HEK293T (cell line): ENCODE measurements around the gene ARHGEF2.

Experiments
- ARNT ChIP-seq: fragments of 450-650 bp; IDR thresholded peaks from 2 replicates; pipeline ENCODE4 v1.6.1; 2017; ENCODE audit warnings: mild to moderate bottlenecking
- BHLHE40 ChIP-seq: fragments of 450-650 bp; IDR thresholded peaks from 2 replicates; pipeline ENCODE4 v1.6.1; 2016; ENCODE audit warnings: mild to moderate bottlenecking, moderate library complexity, borderline replicate concordance
- ELF4 ChIP-seq: fragments of 450-650 bp; IDR thresholded peaks from 2 replicates; pipeline ENCODE4 v1.6.1; 2017; ENCODE audit warnings: antibody characterized with exemption
- FOXA1 ChIP-seq: fragments of 450-650 bp; IDR thresholded peaks from 2 replicates; pipeline ENCODE4 v1.6.1; 2016; ENCODE audit warnings: mild to moderate bottlenecking
- FOXM1 ChIP-seq: fragments of 450-650 bp; IDR thresholded peaks from 2 replicates; pipeline ENCODE4 v1.6.1; 2017; ENCODE audit warnings: mild to moderate bottlenecking, borderline replicate concordance
- L3MBTL2 ChIP-seq: fragments of 450-650 bp; conservative IDR thresholded peaks from 2 replicates; pipeline ENCODE4 v1.6.1; 2016; ENCODE audit warnings: mild to moderate bottlenecking
- NFRKB ChIP-seq: fragments of 450-650 bp; IDR thresholded peaks from 2 replicates; pipeline ENCODE4 v1.6.1; 2016; ENCODE audit warnings: mild to moderate bottlenecking, moderate library complexity
- SP1 ChIP-seq: fragments of 450-650 bp; IDR thresholded peaks from 2 replicates; pipeline ENCODE4 v1.6.1; 2017
- SUZ12 ChIP-seq: fragments of 450-650 bp; IDR thresholded peaks from 2 replicates; pipeline ENCODE4 v1.6.1; 2016; ENCODE audit warnings: mild to moderate bottlenecking

- TF ChIP-seq SUZ12 = no peak
- no peak for TF ChIP-seq BHLHE40
- TF ChIP-seq SP1 = no peak
- no peak for TF ChIP-seq ARNT
- TF ChIP-seq FOXM1 = no peak
- no peak for TF ChIP-seq L3MBTL2
- no peak for TF ChIP-seq NFRKB
- no peak for TF ChIP-seq ELF4
- no peak for TF ChIP-seq FOXA1
Measured at GRCh38 chr1:155996166-155996565, 17.8 kb upstream of the ARHGEF2 start.
